HG03045 (cell line): ENCODE measurements around the gene NDUFB7.
"Not testable (repeated sequence)": the region's sequence is repeated elsewhere in the genome, so short reads cannot be mapped to it uniquely, and the experiment has no call there.

Source experiments
- ATAC-seq: cut with Tn5 transposase; IDR thresholded peaks from one replicate; pipeline ENCODE4 v1.9.1; 2021; ENCODE audit warnings: mild to moderate bottlenecking, moderate library complexity; ENCODE audit not compliant: unreplicated experiment

NDUFB7 gene

GRCh38 chr19:14571695-14572490 is at the start of gene NDUFB7:
Gene NDUFB7, minus strand, starts transcription at chr19:14572066. Its CDS starts 66 bp downstream, at chr19:14572000.
- peak; percentile 80 for ATAC-seq

DNA sequence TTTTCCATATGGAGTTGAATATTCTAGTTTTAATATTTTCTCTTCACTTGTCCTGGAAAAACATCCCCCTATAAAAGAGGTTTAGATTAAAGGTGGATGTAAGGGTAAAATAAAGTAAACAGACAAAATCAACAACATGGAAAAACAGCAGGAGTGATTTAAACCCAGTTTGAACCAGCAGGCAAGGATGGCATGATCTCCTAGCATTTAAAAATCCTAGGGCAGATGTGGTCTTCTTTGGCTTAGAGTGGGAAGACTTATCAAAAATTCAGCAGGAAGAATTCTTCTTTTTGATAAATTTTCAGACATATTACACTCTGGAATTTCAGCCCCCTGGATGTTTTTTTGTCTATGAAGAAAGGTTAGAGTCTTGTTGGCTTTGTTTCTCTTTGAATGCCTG is 47.5 kb upstream of the NDUFB7 start:
- no peak for ATAC-seq

- no peak for ATAC-seq
Measured at GRCh38 chr19:14616407-14616806, 44.5 kb upstream of the NDUFB7 start.

GRCh38 chr19:14615623-14616022 is 43.8 kb upstream of the NDUFB7 start:
- ATAC-seq: no peak

- no peak for ATAC-seq
Measured at GRCh38 chr19:14614099-14614412, 42.2 kb upstream of the NDUFB7 start.

- not testable (repeated sequence) for ATAC-seq
Measured at GRCh38 chr19:14613399-14614098, 41.7 kb upstream of the NDUFB7 start.

- ATAC-seq: no peak
Measured at GRCh38 chr19:14612657-14613056, 40.8 kb upstream of the NDUFB7 start.

GRCh38 chr19:14612242-14612641 is 40.4 kb upstream of the NDUFB7 start:
- ATAC-seq: not testable (repeated sequence)

DNA sequence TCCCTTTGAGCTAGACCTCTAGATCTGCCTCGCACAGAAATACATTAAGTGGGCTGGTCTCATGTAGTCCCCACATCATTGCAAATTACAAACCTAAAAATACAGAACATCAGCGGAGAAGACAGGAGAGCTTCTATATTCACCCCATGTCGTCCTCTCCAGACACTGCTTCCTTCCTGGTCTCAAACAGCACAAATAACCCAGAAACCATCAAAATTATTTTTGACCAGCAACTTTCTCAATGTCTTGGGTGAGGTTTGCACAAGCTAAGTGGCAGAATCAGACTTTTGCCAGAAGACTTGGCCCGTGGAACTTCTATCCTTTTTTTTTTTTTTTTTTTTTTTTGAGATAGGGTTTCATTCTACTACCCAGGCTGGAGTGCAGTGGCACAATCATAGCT is 39.2 kb upstream of the NDUFB7 start:
- no peak for ATAC-seq

DNA sequence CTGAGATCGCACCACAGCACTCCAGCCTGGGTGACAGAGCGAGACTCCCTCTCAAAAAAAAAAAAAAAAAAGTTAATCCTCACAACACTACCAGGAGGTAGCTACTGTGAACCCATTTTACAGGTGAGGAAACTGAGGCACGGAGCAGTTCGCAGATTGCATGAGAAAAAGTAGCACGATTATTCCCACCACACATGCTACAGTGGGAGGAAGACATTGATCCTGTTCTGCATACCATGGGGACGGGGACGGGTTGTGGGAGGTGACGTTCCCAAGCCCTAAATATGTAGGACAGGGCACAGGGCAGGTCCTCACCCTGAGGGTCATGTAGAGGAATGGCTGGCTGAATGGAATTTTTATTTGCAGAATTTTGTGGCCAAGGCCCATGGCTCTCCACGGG is 34.8 kb upstream of the NDUFB7 start:
- no peak for ATAC-seq

- no peak for ATAC-seq
Measured at GRCh38 chr19:14603990-14604387, 32.1 kb upstream of the NDUFB7 start.

DNA sequence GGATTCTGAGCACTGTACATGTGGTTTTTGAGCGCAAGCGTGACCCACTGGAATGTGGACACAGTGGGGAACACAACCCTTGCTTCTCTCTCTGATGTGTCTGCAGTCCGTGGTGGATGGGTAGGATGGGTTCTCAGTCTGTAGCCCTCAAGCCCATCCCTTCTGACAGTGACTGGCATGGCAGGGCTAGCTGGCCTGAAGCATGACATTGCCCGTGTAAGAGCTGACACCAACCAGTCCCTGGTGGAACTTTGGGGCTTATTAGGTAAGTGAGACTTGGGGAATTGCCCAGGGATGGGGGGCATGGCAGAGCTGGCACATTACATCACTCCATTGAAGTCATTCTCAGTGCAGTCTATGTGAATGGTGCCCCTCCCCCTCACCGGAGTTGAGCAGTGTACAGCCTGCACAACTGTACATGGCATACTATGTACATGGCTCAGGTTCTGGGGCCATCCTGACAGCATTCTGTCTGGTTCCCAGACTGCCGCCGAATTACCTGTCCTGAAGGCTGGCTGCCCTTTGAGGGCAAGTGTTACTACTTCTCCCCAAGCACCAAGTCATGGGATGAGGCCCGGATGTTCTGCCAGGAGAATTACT is 27.8 kb upstream of the NDUFB7 start:
- no peak for ATAC-seq

DNA sequence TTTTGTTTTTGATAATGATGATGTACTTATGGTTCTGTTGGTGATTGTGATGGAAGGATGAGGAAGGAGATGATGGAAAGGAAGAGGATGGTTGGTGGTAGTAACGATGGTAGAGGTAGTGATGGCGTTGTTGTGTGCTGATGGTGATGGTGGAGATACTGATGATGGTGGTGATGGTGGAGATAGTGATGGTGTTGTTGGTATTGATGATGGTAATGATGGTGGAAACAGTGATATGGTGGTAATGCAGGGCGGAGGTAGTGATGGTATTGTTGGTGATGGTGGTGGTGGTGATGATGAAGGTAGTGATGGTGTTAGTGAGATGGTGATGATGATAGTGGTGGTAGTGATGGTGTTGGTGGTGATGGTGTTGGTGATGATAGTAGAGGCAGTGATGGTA is 23.7 kb upstream of the NDUFB7 start:
- ATAC-seq: no peak

- not testable (repeated sequence) for ATAC-seq
Measured at GRCh38 chr19:14589433-14589832, 17.6 kb upstream of the NDUFB7 start.

GRCh38 chr19:14585187-14585586 is 13.3 kb upstream of the NDUFB7 start:
- peak; percentile 53 for ATAC-seq

DNA sequence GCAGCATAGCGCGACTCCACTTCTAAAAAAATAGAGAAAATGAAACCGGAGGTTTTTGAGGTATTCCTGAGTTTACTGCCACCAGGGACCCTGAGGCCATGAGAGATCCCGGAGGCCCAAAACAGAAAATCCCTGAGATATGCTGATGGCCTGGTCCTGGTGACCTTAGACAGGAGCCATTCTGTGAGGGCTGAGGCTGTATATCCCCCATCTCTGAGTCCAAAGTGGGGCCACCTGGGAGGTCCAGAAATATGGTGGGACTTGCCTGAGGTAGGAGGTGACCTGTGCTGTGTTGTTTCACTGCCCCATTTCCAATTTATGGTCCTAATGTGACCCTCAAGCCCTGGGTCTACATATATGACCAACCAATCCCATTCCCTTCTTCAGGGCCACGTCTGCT is 12.5 kb upstream of the NDUFB7 start:
- ATAC-seq: not testable (repeated sequence)

- no peak for ATAC-seq
Measured at GRCh38 chr19:14582894-14583340, 11.1 kb upstream of the NDUFB7 start, which contains the start of gene CLEC17A. Gene CLEC17A, plus strand, starts transcription at chr19:14583084. Its CDS starts 77 bp downstream, at chr19:14583161.

DNA sequence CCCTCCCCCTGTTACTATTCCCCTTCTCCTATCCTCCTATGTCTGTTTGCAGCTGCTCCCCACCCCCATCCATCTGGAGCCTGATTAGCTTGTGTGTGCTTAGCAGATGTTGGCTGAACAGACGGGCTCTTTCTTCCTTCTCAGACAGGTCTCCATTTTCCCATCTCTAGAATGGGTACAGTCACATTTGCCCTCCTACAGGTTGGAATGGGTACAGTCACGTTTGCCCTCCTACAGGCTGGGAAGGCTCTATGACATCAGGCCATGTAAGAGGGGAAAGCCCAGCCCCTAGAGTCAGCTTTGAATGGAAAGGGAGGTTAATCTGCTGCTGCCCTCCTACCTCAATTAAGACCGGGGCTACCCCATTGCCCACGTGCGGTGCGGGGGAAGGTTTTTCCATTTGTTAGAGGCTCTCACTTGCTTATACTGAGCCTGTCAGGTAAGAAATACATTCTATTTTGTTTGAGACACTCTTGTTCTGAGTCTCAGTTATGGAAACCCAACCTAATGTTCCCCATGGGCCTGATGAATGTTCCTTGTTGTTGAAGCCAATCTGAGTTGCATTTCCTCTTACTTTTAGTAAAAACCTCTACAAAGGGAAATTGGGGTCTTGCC is 8.9 kb upstream of the NDUFB7 start:
- no peak for ATAC-seq

DNA sequence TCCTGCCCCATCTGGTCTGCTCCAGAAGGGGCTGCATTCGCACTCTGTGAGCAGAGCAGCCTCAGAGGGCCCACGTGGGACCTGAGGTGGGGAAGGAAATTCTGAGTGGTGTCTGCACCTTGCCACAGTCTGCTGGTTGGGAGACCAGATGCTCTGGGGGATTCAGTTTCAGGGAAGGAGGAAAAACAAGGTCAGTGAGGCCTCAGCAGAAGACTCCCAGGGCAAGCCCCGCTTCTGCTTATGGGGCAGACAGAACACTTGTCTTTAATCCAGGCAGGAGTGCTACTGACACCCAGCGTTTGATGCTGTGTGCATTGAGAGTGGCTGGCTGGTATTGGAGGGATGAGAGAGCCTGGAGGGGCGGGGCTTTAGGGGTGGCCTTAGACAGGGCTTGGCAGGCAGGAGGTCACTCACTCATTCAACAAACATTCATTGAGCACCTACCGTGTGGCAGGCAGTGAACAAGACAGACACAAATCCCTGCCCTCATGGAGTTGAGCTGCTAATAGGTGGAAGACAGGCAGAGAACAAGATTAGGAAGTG is 6.1 kb upstream of the NDUFB7 start:
- no peak for ATAC-seq

- ATAC-seq: no peak
Measured at GRCh38 chr19:14577264-14577663, 5.4 kb upstream of the NDUFB7 start.

DNA sequence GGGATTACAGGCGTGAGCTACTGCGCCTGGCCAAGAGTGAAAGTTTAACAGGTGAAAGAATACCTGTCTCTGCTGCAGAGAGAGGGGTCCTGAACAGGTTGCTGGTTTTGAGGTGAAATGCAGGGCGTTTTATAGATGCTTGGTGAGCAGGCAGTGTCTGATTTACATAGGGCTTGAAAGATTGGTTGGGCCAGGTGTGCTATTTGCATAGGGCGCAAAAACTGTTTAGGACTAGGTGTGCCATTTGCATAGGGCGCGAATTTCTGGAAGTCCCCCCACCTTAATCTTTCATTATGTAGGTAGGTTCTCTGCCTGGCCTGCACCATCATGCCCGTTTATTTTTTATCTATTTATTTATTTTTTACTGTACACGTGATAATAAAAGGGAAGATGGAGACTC is 4.5 kb upstream of the NDUFB7 start:
- no peak for ATAC-seq
